Gastrocnemius medialis (tissue), 4 donors: ENCODE results near the gene DTL. TPM values are rescaled to one million over a fixed set of nuclear protein-coding genes. Genes with fewer than 3 reads are reported as not detected.

Source experiments
- ATAC-seq, 2 donors: fragments of 150-250 bp; one replicate each; pipeline ENCODE4 v1.9.1; 2016
- DNase-seq, 2 donors: peaks; one replicate each; pipeline ENCODE4 v3.0.0-alpha.2; 2019
- H3K27ac ChIP-seq, 4 donors: fragments of 200-600 bp; sonication (generic); 1 replicate in 1 of 4; 2 replicates in 3 of 4; pipeline ENCODE4 v1.5.1; 2016 to 2018; ENCODE audit warnings: mild to moderate bottlenecking in 2 of 4, moderate library complexity in 1 of 4
- H3K27me3 ChIP-seq, 3 donors: fragments of 200-600 bp; sonication (generic) in 2 of 3; 1 replicate in 1 of 3; 2 replicates in 2 of 3; pipeline versions ENCODE4 v1.5.1 to v1.6.0; 2016 to 2019; ENCODE audit warnings: mild to moderate bottlenecking in 1 of 3, moderate library complexity in 1 of 3
- H3K36me3 ChIP-seq, 2 donors: fragments of 200-600 bp; sonication (generic) in 1 of 2; one replicate each; pipeline ENCODE4 v1.5.1; 2017 to 2018
- H3K4me1 ChIP-seq, 2 donors: fragments of 200-600 bp; sonication (generic) in 1 of 2; one replicate each; pipeline ENCODE4 v1.5.1; 2016 to 2017; ENCODE audit warnings: mild to moderate bottlenecking in 2 of 2
- H3K4me3 ChIP-seq, 4 donors: fragments of 200-600 bp; sonication (generic) in 3 of 4; 1 replicate in 1 of 4; 2 replicates in 3 of 4; pipeline ENCODE4 v1.5.1; 2016 to 2019; ENCODE audit warnings: mild to moderate bottlenecking in 2 of 4
- H3K9me3 ChIP-seq, 3 donors: fragments of 200-600 bp; sonication (generic) in 2 of 3; 1 replicate in 1 of 3; 2 replicates in 2 of 3; pipeline ENCODE4 v1.5.1; 2016 to 2019
- POLR2A ChIP-seq, 2 donors: fragments of 450-650 bp; IDR thresholded peaks; one replicate each; pipeline ENCODE4 v1.6.1; 2017; ENCODE audit warnings: antibody characterized with exemption in 2 of 2, mild to moderate bottlenecking in 2 of 2, moderate library complexity in 2 of 2
- in situ Hi-C, 4 donors: fragments of 200-750 bp; cut with MboI; loops; one replicate each; pipeline versions ENCODE4 v1.15.0 to v1.8.0; 2017; ENCODE audit warnings: low sequenced_read_pairs in 4 of 4
- intact Hi-C: fragments of 100-400 bp; cut with DNase I; formaldehyde crosslinking; loops from one replicate; pipeline ENCODE4 v1.15.1; 2023; ENCODE audit warnings: low total_unique reads
- total RNA-seq, 4 donors: library from RNA; depleted of rRNA; stranded (reverse); fragments of >200 nt; gene quantifications; one replicate each; pipeline versions ENCODE4 v1.1.0 to v1.2.3, GENCODE V29; 2016
- TF ChIP-seq, protein P1 (sequence below), 5 experiments: fragments of 450-650 bp in 3 of 5; fragments of 200-600 bp in 2 of 5; sonication (generic) in 2 of 5; IDR thresholded peaks in 4 of 5; conservative IDR thresholded peaks in 1 of 5; 1 replicate in 4 of 5; 2 replicates in 1 of 5; pipeline ENCODE4 v1.5.1; 2016 to 2019; ENCODE audit warnings: antibody characterized with exemption in 5 of 5, mild to moderate bottlenecking in 3 of 5, moderate library complexity in 3 of 5

DTL gene
- total RNA-seq, 4 donors from 2014 or later: 0.52 to 1.8 TPM; not detected in 2

DNA sequence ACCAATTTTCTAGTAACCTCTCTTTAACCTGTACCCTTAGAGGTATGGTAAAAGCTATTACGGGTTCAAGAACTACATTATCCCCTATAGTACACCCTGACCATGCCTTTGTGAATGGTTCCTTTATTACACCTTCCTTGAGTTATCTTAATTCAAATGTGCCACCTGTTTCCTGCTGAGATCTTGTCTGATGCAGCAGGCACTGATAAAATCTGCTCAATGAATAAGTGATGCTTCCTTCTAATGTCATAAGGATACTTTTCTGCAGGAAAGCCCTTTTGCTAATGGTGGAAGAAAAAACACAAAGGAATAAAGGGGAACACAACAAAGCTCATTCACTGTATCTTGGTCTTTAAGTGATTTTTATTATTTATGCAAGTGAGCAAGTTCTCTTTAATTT lies 26.0 kb upstream of the DTL start:
- Histone ChIP-seq H3K27ac (no peak overlapping the region), H3K27me3 (no peaks in the 10 kb centered on the region), H3K36me3 (peaks cover 0 to 14% of the 10 kb centered on the region in 2 donors), H3K9me3 (no peaks in the 10 kb centered on the region), H3K4me3 (no peak overlapping the region), H3K4me1 (no peaks in the 10 kb centered on the region)
- in situ Hi-C loops (loop anchor here in 1 of 4 donors (25.0 kb wide), 1 partner anchor 322 kb away; the partner anchor contains the start of gene NEK2), intact Hi-C loops (no loop called here)
- ATAC-seq: no peak
- DNase-seq: no peak
- TF ChIP-seq, protein P1, sequence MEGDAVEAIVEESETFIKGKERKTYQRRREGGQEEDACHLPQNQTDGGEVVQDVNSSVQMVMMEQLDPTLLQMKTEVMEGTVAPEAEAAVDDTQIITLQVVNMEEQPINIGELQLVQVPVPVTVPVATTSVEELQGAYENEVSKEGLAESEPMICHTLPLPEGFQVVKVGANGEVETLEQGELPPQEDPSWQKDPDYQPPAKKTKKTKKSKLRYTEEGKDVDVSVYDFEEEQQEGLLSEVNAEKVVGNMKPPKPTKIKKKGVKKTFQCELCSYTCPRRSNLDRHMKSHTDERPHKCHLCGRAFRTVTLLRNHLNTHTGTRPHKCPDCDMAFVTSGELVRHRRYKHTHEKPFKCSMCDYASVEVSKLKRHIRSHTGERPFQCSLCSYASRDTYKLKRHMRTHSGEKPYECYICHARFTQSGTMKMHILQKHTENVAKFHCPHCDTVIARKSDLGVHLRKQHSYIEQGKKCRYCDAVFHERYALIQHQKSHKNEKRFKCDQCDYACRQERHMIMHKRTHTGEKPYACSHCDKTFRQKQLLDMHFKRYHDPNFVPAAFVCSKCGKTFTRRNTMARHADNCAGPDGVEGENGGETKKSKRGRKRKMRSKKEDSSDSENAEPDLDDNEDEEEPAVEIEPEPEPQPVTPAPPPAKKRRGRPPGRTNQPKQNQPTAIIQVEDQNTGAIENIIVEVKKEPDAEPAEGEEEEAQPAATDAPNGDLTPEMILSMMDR (IDR thresholded peaks at IDR 0.05 in 4 of 5, conservative IDR thresholded peaks at IDR 0.05 in 1 of 5): no peak
- TF ChIP-seq POLR2A (IDR thresholded peaks at IDR 0.05): no peak

DNA sequence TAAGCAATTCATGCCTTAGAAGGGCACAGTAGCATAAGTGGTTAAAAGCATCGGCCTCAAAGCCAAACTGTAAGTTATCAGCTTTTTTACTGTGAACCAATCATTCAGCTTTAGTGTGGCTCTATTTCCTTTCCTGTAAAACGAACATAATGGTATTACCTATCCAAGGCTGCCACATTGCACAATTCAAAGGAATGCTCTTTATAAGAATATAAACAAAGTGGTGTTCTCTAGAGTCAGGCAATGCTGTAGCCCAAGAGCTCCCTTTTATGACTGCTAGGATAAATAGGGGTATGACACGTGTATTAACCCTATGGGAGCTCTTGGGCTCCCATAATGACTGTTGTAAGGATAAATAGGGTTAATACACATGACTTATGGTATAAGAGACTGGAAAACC lies 25.5 kb upstream of the DTL start:
- Histone ChIP-seq H3K27ac (no peak overlapping the region), H3K4me1 (no peaks in the 10 kb centered on the region), H3K36me3 (peaks cover 0 to 14% of the 10 kb centered on the region in 2 donors), H3K27me3 (no peaks in the 10 kb centered on the region), H3K9me3 (no peaks in the 10 kb centered on the region), H3K4me3 (no peak overlapping the region)
- intact Hi-C loops (loop anchor here (5.0 kb wide), 1 partner anchor 328 kb away; no protein-coding TSS in a partner anchor), in situ Hi-C loops (loop anchor here in 1 of 4 donors (25.0 kb wide), 1 partner anchor 323 kb away; the partner anchor contains the start of gene NEK2)
- DNase-seq: no peak
- TF ChIP-seq, protein P1 (IDR thresholded peaks at IDR 0.05 in 4 of 5, conservative IDR thresholded peaks at IDR 0.05 in 1 of 5): no peak
- no peak for TF ChIP-seq POLR2A (IDR thresholded peaks at IDR 0.05)
- no peak for ATAC-seq

DNA sequence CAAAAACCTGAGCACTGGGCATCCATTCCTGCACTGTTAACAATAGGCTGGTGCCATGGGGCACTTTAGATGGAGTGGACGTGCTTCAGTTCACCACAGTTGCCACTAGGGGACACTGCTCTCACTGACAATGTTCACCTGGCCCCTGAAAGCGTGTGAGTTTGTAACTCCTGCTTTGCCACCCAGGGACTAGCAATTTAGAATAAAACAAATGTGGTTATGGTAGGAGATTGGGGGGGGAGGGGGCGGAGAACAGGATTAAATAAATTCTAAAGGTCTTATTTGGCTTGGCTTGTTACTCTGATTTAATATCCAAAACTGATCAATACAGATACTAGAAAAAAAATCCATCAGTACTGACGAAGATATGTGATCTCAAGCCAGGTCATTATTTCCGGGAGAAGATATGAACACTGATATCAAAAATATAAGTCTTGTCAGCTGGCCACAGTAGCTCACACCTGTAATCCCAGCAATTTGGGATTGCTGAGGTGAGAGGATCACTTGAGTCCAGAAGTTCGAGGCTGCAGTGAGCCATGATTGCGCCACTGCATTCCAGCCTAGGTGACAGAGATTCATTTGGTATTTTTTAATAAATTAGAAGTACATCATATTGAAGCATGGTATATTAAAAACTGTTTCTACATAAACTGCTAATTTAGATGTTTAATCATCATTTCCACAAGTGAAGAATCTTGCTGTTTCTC lies 23.4 kb upstream of the DTL start:
- TF ChIP-seq POLR2A (IDR thresholded peaks at IDR 0.05): no peak
- TF ChIP-seq, protein P1 (IDR thresholded peaks at IDR 0.05 in 4 of 5, conservative IDR thresholded peaks at IDR 0.05 in 1 of 5): peak; percentile 69 to 92 (median 78)
- no peaks in the 10 kb centered on the region for H3K4me1 ChIP-seq
- H3K4me3 ChIP-seq: no peak overlapping the region
- no peaks in the 10 kb centered on the region for H3K9me3 ChIP-seq
- no peak overlapping the region for H3K27ac ChIP-seq
- ATAC-seq (peak; percentile 63 to 83), DNase-seq (peak; percentile 17 to 55)
- peaks cover 0 to 2% of the 10 kb centered on the region in 2 donors for H3K36me3 ChIP-seq
- intact Hi-C loops: loop anchor here (2.0 to 5.0 kb wide), 2 partner anchors 23 to 330 kb away; partner anchors contain the start of genes DTL and INTS7
- H3K27me3 ChIP-seq: no peaks in the 10 kb centered on the region
- in situ Hi-C loops: loop anchor here in 1 of 4 donors (25.0 kb wide), 1 partner anchor 325 kb away; the partner anchor contains the start of gene NEK2

DNA sequence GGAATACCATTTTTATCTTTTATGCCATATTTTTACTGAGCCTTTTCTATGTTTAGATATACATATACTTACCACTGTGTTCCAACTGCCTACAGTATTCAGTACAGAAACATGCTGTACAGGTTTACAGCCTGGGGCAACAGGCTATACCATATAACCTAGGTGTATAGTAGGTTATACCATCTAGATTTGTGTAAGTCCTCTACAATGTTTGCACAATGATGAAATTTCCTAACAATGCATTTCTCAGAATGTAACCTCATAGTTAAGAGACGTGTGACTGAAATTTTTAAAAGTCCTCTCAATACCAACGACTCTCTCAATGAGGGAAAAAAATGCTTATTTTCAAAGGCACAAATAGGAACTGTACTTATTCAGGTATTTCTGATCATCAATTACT lies 21.9 kb upstream of the DTL start:
- H3K4me1 ChIP-seq: no peaks in the 10 kb centered on the region
- H3K9me3 ChIP-seq: no peaks in the 10 kb centered on the region
- H3K4me3 ChIP-seq: no peak overlapping the region
- no peak overlapping the region for H3K27ac ChIP-seq
- DNase-seq (no peak), ATAC-seq (no peak)
- in situ Hi-C loops (loop anchor here in 1 of 4 donors (25.0 kb wide), 1 partner anchor 326 kb away; the partner anchor contains the start of gene NEK2), intact Hi-C loops (loop anchor here (2.0 to 5.0 kb wide), 2 partner anchors 21 to 331 kb away; partner anchors contain the start of genes DTL and INTS7)
- no peaks in the 10 kb centered on the region for H3K27me3 ChIP-seq
- TF ChIP-seq, protein P1 (IDR thresholded peaks at IDR 0.05 in 4 of 5, conservative IDR thresholded peaks at IDR 0.05 in 1 of 5): no peak
- TF ChIP-seq POLR2A (IDR thresholded peaks at IDR 0.05): no peak
- H3K36me3 ChIP-seq: no peaks in the 10 kb centered on the region
